Muscle layer of colon (tissue), 2 donors: Measurements from ENCODE around the gene CARS1.

Source experiments
- H3K27ac ChIP-seq: one replicate; pipeline ENCODE4 v1.7.0; 2013; ENCODE audit warnings: low read depth, mild to moderate bottlenecking, low read length, moderate library complexity
- H3K27me3 ChIP-seq, 2 donors: one replicate each; pipeline ENCODE4 v1.7.0; 2013; ENCODE audit warnings: low read length in 2 of 2, mild to moderate bottlenecking in 2 of 2; ENCODE audit not compliant: insufficient read depth in 2 of 2, control insufficient read depth in 1 of 2
- H3K36me3 ChIP-seq: one replicate; pipeline ENCODE4 v1.7.0; 2013; ENCODE audit warnings: mild to moderate bottlenecking, low read length; ENCODE audit not compliant: insufficient read depth
- H3K4me1 ChIP-seq: one replicate; pipeline ENCODE4 v1.7.0; 2013; ENCODE audit warnings: mild to moderate bottlenecking, low read length; ENCODE audit not compliant: insufficient read depth
- H3K4me3 ChIP-seq, 2 donors: one replicate each; pipeline ENCODE4 v1.7.0; 2013; ENCODE audit warnings: low read length in 2 of 2, low read depth in 1 of 2, mild to moderate bottlenecking in 1 of 2, moderate library complexity in 1 of 2
- H3K9ac ChIP-seq: one replicate; pipeline ENCODE4 v1.7.0; 2013; ENCODE audit warnings: low read length
- H3K9me3 ChIP-seq: one replicate; pipeline ENCODE4 v1.7.0; 2013; ENCODE audit warnings: mild to moderate bottlenecking, low read length
- donor health status: abdominal sarcoma.
- donor health status: Adenocarcinoma of cecum.

The CARS1 gene

DNA sequence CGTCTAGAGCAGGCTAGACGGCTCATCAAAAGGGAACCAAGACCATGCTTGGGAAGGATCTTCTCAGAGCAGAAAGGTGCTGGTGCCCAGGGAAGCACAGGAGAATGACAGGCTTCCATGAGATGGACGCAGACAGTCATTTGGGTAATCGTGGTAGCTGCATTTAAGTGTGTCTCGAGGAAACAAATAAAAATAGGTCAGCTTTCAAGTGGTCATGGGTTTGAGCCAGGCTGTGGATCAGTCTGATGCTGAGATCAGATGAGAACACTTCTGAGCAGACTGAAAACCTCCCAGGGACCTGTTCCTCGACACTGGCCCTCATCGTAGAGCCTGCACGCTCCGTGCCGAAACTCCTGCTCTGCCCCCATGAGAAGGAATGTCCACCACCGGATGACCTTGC is 4.7 kb downstream of the CARS1 start:
- no peak overlapping the region for H3K9ac ChIP-seq
- H3K27me3 ChIP-seq = no peaks in the 10 kb centered on the region
- H3K4me1 ChIP-seq = peaks cover 37% of the 10 kb centered on the region
- H3K36me3 ChIP-seq = peaks cover 6% of the 10 kb centered on the region
- H3K4me3 ChIP-seq = no peak overlapping the region
- no peak overlapping the region for H3K27ac ChIP-seq
- no peaks in the 10 kb centered on the region for H3K9me3 ChIP-seq

DNA sequence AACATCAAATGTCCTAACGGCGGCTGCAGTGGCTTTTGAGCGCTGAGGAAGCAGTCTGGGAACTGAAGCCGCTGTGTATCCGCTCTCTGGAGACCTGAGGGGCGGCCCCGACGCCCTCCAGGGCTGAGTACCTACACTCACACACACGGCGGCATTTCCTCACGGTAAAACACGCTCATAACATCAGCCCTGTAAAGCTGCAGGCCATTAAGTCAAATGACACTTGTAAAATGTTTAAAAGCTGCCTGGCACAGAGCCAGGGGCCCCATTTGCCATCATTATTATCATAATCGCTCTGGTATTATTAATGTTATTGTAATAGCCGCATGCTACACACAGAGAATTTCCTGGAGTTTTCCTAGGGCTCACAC is 5.1 kb downstream of the CARS1 start:
- H3K4me3 ChIP-seq = no peak overlapping the region
- H3K27ac ChIP-seq = no peak overlapping the region

DNA sequence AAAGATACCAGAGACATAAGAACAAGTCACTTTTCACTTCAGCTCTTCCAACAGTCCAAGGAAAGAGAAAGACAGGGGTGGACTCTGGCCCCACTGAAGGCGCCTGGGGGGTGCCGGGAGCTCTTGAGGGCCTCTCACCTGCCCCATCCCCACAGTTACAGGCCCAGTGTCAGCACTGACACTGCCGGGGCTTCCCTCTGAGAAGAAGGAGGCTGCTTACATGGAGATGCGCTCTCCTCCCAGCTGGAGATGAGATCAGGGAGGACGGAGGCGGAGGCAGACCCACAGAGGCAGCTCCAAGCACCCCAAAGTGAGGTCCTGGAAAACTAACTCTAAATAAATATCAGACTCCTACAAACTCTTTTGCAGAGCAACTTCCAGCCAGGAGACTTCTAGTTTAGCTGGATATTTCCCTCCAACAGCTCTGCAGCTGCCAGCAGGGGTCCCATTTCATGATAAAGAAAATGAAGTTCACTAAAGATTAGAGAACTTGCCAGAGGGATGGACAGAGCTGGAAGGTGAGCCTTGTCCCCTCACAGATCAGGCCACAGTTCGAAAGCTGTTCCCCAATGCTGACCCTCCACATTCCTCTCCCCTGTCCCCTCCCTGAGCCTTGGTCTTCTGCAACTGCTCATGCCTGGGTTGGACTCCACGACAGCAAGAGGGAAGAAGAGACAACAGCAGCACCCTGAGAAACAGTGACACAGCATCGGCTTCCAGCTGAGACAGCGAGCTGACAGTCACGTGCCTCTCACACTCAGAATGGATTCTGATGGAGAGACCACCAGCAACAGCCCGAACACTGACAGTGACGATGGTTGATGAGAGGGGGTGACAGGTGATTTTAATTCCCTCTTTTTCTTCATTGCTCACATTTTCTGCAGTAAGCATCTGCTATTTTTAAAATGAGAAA is 5.8 kb downstream of the CARS1 start:
- Histone ChIP-seq H3K27me3 (no peaks in the 10 kb centered on the region), H3K36me3 (peaks cover 11% of the 10 kb centered on the region), H3K9ac (no peak overlapping the region), H3K27ac (no peak overlapping the region), H3K4me3 (no peak overlapping the region), H3K9me3 (no peaks in the 10 kb centered on the region), H3K4me1 (peaks cover 34% of the 10 kb centered on the region)

More for the DNA sequence above, 5.1 kb downstream of the CARS1 start:
- Histone ChIP-seq H3K9ac (no peak overlapping the region), H3K4me1 (peaks cover 37% of the 10 kb centered on the region), H3K27me3 (no peaks in the 10 kb centered on the region), H3K36me3 (peaks cover 11% of the 10 kb centered on the region), H3K9me3 (no peaks in the 10 kb centered on the region)

DNA sequence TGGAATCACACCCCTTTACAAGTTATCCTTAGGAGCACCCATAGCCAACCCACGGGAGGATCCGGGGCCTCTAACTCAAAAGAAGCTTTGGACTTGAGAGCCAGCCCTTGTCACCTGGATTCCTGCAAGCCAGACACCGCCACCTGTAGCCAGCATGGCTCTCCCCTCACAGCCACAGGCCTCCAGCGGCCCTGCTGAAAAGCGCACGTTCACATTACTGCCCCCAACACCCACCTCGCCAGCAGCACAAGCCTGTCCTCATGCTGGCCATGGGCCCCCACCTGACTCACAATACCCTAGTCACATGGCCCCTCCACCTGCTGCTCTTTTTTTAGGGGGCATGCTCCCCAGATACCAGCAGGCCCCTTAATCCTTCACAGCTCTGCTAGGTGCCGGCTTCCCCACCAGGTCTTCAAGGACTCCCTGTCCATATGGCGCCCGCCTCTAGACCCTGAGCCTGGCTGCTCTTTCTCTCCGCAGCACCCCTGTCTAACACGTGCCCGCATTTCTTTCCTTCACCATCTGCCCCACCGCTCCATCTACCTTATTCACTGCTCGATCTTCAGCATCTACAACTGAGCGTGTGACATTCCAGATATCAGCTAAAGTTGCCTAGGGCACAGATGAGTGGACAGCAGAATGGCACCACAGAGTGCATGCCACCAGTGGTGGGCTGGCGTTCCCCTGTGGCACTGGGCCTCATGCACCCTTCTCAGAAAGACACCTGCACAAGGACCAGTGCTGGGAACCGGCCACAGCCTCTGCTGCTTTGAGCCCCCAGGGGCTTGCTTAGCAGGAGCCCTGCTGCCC is 6.6 kb downstream of the CARS1 start:
- Histone ChIP-seq H3K36me3 (peaks cover 11% of the 10 kb centered on the region), H3K4me1 (peaks cover 25% of the 10 kb centered on the region), H3K9me3 (no peaks in the 10 kb centered on the region), H3K27ac (no peak overlapping the region), H3K9ac (no peak overlapping the region), H3K27me3 (no peaks in the 10 kb centered on the region), H3K4me3 (no peak overlapping the region)

DNA sequence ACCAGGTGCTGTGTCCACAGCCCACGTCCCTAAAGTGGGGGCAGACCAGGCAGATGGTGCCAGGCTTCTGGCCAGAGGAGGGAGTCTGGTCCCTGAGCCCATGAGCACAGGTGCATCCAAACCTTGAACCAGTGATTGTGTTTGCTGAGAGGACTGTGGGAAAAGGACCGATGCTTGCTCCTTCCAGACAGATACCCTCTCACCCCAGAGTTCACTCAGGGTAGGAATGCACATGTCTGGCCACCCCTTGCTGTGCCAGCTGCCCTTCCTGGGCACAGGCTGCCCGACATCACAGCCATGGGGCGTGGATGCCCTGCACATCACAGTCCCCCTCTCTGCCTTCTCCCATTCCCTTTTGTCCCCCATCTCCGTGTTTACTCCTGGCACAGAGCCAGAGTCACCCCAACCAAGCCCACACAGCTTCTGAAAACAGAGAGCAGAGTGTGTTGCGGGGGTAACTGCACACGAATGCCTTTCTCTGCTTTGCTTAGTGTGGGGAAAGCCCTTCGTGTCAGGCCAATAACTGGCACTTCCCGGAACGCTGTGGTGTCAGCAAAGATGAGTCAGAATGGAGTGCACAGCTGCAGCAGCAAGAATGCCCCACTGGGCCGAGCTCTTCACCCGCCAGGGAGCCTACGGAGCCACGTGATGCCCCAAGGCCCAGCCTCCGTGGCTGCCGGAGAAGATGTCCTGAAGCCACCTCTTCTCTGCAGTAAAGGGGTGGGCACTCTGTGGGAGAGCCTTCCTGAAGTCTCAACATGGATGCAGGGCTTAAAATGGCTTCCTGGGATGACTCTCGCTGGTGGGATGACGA is 7.6 kb downstream of the CARS1 start:
- no peak overlapping the region for H3K4me3 ChIP-seq
- H3K36me3 ChIP-seq = peaks cover 11% of the 10 kb centered on the region
- peak overlapping the region; percentile 84 for H3K27ac ChIP-seq
- peaks cover 23% of the 10 kb centered on the region for H3K4me1 ChIP-seq
- H3K27me3 ChIP-seq = no peaks in the 10 kb centered on the region
- H3K9ac ChIP-seq = no peak overlapping the region
- no peaks in the 10 kb centered on the region for H3K9me3 ChIP-seq

DNA sequence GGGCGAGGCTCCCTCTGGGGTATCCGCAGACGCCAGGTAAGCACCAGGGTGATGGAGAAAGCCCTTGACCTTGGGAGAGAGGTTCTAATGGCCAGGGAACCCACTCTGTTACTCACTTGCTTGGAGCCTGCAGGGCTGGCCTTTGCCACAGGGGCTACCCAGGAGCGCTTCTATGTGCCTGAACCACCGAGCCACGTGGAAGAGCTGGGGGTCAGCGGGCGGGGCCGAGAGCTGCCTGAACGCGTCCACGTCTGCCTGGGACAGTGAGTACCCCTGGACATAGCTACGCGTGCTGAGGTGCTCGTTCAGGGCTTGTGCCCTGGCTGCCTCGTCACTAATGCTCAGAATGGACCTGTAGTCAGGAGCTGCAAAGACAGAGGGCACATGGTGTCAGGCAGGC is 9.6 kb downstream of the CARS1 start:
- H3K4me3 ChIP-seq = no peak overlapping the region
- H3K27me3 ChIP-seq = no peaks in the 10 kb centered on the region
- no peaks in the 10 kb centered on the region for H3K9me3 ChIP-seq
- peaks cover 35% of the 10 kb centered on the region for H3K4me1 ChIP-seq
- H3K36me3 ChIP-seq = peaks cover 11% of the 10 kb centered on the region
- H3K9ac ChIP-seq = no peak overlapping the region
- H3K27ac ChIP-seq = no peak overlapping the region

DNA sequence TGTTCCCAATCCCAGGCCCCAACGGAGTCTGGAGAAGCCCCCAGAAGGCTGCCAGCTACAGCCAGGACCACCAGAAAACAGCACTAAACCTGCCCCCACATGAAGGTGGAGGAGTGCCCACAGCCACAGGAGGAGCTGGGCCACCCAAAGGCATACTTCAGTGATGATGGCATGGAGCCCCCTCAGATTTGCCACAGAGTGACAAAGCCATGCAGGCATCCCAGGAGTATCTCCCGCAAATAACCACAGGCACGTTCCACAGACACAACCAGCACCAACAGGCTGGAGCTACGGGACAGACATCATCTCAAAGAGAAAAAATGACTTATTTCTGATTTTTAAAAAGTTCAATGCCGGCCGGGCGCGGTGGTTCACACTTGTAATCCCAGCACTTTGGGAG is 10.6 kb downstream of the CARS1 start:
- Histone ChIP-seq H3K36me3 (peaks cover 12% of the 10 kb centered on the region), H3K9me3 (no peaks in the 10 kb centered on the region), H3K27me3 (no peaks in the 10 kb centered on the region), H3K4me1 (peaks cover 41% of the 10 kb centered on the region), H3K4me3 (no peak overlapping the region), H3K9ac (no peak overlapping the region), H3K27ac (no peak overlapping the region)

DNA sequence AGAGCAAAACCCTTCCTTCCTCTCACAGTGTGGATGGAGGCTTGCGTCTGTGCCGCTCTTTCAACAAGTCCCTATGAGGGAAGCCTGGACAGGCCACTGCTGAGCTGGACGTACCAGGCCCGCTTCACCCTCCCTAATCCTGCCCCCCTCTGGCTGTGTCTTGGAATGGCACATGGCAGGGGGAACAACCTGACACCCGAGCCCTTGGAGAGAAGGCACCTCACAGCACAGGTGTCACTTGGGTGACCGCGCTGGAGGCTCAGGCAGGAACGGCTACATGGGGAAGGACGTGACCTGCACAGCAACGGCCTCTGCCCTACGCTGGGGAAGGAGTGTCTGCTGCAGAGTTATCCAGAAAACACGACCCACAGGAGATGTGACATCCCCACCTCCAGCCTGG is 11.0 kb downstream of the CARS1 start:
- peaks cover 11% of the 10 kb centered on the region for H3K36me3 ChIP-seq
- H3K9ac ChIP-seq = no peak overlapping the region
- no peak overlapping the region for H3K4me3 ChIP-seq
- peaks cover 41% of the 10 kb centered on the region for H3K4me1 ChIP-seq
- no peaks in the 10 kb centered on the region for H3K9me3 ChIP-seq
- no peaks in the 10 kb centered on the region for H3K27me3 ChIP-seq
- no peak overlapping the region for H3K27ac ChIP-seq

DNA sequence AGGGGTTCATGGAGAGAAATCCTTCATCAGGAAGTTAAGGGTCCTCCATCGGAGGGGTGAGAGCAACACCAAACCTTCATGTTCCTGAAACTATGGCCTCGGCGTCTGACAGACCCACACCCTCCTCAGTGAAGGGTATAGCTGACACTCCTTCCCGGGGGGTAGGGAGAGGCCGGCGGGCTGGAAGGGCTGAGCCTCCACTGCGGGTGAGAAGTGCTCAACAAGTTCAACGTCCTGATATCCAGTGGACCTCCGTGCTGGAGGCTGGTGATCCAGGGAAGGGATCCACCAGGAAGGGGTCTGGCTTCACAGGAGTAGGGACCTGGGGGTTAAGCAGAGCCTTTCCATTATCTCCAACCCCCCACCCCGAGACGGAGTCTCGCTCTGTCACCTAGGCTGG is 12.3 kb downstream of the CARS1 start:
- no peaks in the 10 kb centered on the region for H3K9me3 ChIP-seq
- no peaks in the 10 kb centered on the region for H3K27me3 ChIP-seq
- peaks cover 31% of the 10 kb centered on the region for H3K4me1 ChIP-seq
- H3K36me3 ChIP-seq = peaks cover 11% of the 10 kb centered on the region
- no peak overlapping the region for H3K27ac ChIP-seq
- H3K4me3 ChIP-seq = no peak overlapping the region
- no peak overlapping the region for H3K9ac ChIP-seq

DNA sequence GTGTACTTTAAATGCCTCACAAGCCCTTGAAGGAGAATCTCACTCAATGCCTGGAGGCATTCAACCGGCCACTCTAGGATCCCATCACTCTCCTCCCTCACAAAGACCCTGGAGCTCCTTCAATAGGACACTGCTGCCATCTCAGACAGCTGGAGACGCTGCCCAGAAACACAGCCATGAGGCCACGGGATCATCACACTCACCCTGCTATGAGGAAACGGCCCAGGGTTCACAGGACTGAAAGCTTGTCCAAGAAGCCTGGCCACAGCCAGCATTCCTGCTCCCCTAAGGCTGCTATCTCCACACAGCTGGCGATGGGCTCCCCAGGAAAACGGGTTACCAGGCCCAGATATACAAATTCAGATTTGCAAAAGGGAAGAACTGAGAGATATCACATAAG is 13.2 kb downstream of the CARS1 start:
- peaks cover 24% of the 10 kb centered on the region for H3K4me1 ChIP-seq
- H3K27ac ChIP-seq = peak overlapping the region; percentile 57
- H3K36me3 ChIP-seq = peaks cover 19% of the 10 kb centered on the region
- H3K4me3 ChIP-seq = no peak overlapping the region
- peak overlapping the region; percentile 9 for H3K9ac ChIP-seq
- no peaks in the 10 kb centered on the region for H3K9me3 ChIP-seq
- H3K27me3 ChIP-seq = no peaks in the 10 kb centered on the region

DNA sequence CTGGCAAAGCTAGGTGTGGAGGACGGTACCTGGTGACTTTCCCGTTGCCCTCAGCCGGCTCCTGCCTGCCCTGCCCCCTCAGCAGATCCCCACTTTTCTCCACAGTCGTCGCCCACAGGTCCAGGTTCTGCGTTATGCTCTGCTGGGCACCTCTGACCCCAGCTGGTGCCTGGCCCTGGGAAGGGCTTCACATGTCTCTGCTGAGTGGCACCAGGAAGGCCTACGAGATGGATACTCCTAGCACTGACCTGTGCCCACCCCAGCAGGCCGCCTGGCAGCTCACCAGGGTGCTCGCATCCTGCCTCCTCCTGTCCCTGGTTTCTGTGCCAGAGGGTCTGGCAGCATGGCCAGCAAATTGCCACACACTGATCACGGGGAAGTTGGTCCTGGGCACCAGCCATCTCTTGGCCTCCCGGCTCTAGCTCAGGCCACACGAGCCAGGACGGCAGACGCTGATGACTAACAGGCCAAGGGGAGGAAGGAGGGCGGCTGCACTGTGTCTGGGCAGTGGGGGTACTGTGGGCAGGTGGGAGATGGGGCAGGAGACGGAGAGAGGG is 13.8 kb downstream of the CARS1 start:
- H3K9ac ChIP-seq = peak overlapping the region; percentile 9
- H3K9me3 ChIP-seq = no peaks in the 10 kb centered on the region
- no peaks in the 10 kb centered on the region for H3K27me3 ChIP-seq
- peak overlapping the region; percentile 57 for H3K27ac ChIP-seq
- H3K36me3 ChIP-seq = peaks cover 25% of the 10 kb centered on the region
- no peak overlapping the region for H3K4me3 ChIP-seq
- H3K4me1 ChIP-seq = peaks cover 23% of the 10 kb centered on the region
